Measurements from ENCODE around the gene KCTD10. TPM values are rescaled to one million over a fixed set of nuclear protein-coding genes. Genes with fewer than 3 reads are reported as not detected.

KCTD10 gene
- total and polyA plus RNA-seq, 10 of the 15 experiments (the other 5 are each of a cell fraction or from before 2014, with no cell fraction given): 5.6 to 52.0 (median 34.2) TPM

GRCh38 chr12:109504068-109504467, 27.0 kb upstream of the KCTD10 start (continued):
- no peak for TF ChIP-seq FOXM1 (IDR thresholded peaks at IDR 0.05; ENCODE audit: low read depth, low read length)
- TF ChIP-seq NR2F1 (conservative IDR thresholded peaks at IDR 0.05): no peak
- TF ChIP-seq MTA3 (IDR thresholded peaks at IDR 0.05; ENCODE audit: borderline replicate concordance, low read length): no peak
- TF ChIP-seq JUND (IDR thresholded peaks at IDR 0.05; ENCODE audit: low read depth, low read length): no peak

GRCh38 chr12:109503611-109504010, 26.5 kb upstream of the KCTD10 start:
- no TSS peak for BruUV-seq (replicated peaks)
- no peak for FAIRE-seq
- TF ChIP-seq POU2F2 (IDR thresholded peaks at IDR 0.05; ENCODE audit: borderline replicate concordance, low read depth, low read length) (no peak), MXI1 (IDR thresholded peaks at IDR 0.05; ENCODE audit: low read depth, low read length) (no peak), PAX5 (IDR thresholded peaks at IDR 0.05; ENCODE audit: borderline replicate concordance, low read depth, low read length) (no peak), SIX5 (IDR thresholded peaks at IDR 0.05; ENCODE audit: low read depth, low read length, severe bottlenecking) (no peak), EP300 (IDR thresholded peaks at IDR 0.05; ENCODE audit: borderline replicate concordance in 1 of 2, control insufficient read depth in 1 of 2, low read depth in 2 of 2, low read length in 2 of 2) (no peak), NR2C1 (IDR thresholded peaks at IDR 0.05) (no peak), POLR2AphosphoS2 (IDR thresholded peaks at IDR 0.05; ENCODE audit: low read depth, low read length) (no peak), CREB1 (IDR thresholded peaks at IDR 0.05; ENCODE audit: low read depth) (no peak), CTCF (IDR thresholded peaks at IDR 0.05 in 2 of 3, conservative IDR thresholded peaks at IDR 0.05 in 1 of 3; ENCODE audit: control insufficient read depth in 2 of 3, extremely low read depth in 1 of 3, insufficient read depth in 1 of 3, low read depth in 3 of 3, low read length in 3 of 3) (no peak), BCL3 (IDR thresholded peaks at IDR 0.05; ENCODE audit: borderline replicate concordance, insufficient read depth, low read depth, low read length, poor library complexity, severe bottlenecking) (no peak), RFX5 (IDR thresholded peaks at IDR 0.05; ENCODE audit: low read depth, low read length) (no peak), TCF7 (IDR thresholded peaks at IDR 0.05; ENCODE audit: borderline replicate concordance) (no peak), BHLHE40 (IDR thresholded peaks at IDR 0.05; ENCODE audit: borderline replicate concordance in 1 of 2, low read depth in 2 of 2, low read length in 1 of 2) (no peak), STAT3 (IDR thresholded peaks at IDR 0.05; ENCODE audit: low read depth, low read length) (no peak)

More at GRCh38 chr12:109503611-109504010, 26.5 kb upstream of the KCTD10 start:
- H2AFZ ChIP-seq (ENCODE audit: control insufficient read depth, low read depth, low read length): no peak overlapping the region
- no peaks in the 10 kb centered on the region for H3K4me1 ChIP-seq (ENCODE audit: control insufficient read depth, insufficient read depth, low read length)
- DNase-seq (ENCODE audit: low read depth, low spot score): no peak
- H3K79me2 ChIP-seq (ENCODE audit: control insufficient read depth, insufficient read depth, low read length): no peaks in the 10 kb centered on the region
- H3K9me3 ChIP-seq (replicated peaks; ENCODE audit: control insufficient read depth, insufficient read depth, low read length): no peaks in the 10 kb centered on the region
- ChIA-PET POLR2A (no interaction called here), RAD21 (ENCODE audit: unreplicated experiment) (no interaction called here), SMC1A (ENCODE audit: uncharacterized antibody, unreplicated experiment) (no interaction called here), CTCF (no interaction called here)
- 52% methylated on average over 3 of the region's 3 CpGs for WGBS (ENCODE audit: insufficient coverage, insufficient replicate concordance, low lambda C conversion rate, missing lambda C conversion rate)
- peaks cover 3 to 29% of the 10 kb centered on the region in 2 experiments for H3K36me3 ChIP-seq (ENCODE audit: control insufficient read depth in 2 of 2, insufficient read depth in 2 of 2, low read length in 1 of 2)
- H3K27ac ChIP-seq (ENCODE audit: control insufficient read depth, insufficient read depth): no peak overlapping the region
- no peak overlapping the region for H3K4me2 ChIP-seq (ENCODE audit: control insufficient read depth, insufficient read depth)
- H3K9ac ChIP-seq (ENCODE audit: control insufficient read depth, insufficient read depth, low read length): no peak overlapping the region
- ATAC-seq: no peak
- H3K4me3 ChIP-seq: no peak overlapping the region
- intact Hi-C loops (cut with micrococcal nuclease; ENCODE audit: unreplicated experiment): no loop called here
- in situ Hi-C loops (cut with MboI): no loop called here
- H3K27me3 ChIP-seq (replicated peaks in 1 of 2; ENCODE audit: control insufficient read depth in 2 of 2, insufficient read depth in 2 of 2, low read length in 1 of 2): no peaks in the 10 kb centered on the region
- no peaks in the 10 kb centered on the region for H4K20me1 ChIP-seq (ENCODE audit: control insufficient read depth, insufficient read depth)
